ENCODE data around the gene AKAP13. TPM values are rescaled to one million over a fixed set of nuclear protein-coding genes. Genes with fewer than 3 reads are reported as not detected.

Gene AKAP13
- total and polyA plus RNA-seq, 2 of the 8 experiments (the other 6 are each of a cell fraction or from before 2014, with no cell fraction given), result 14.0 to 46.2 TPM

GRCh38 chr15:85445361-85445760 lies 65.0 kb downstream of the AKAP13 start:
- Histone ChIP-seq H3K9me3 (ENCODE audit: insufficient read depth in 2 of 2, low read depth in 1 of 2, low read length in 1 of 2) (peaks cover 0 to under 1% of the 10 kb centered on the region in 2 experiments; a peak in 2 of 4 replicates), H3K23ac (ENCODE audit: insufficient read length) (no peak overlapping the region), H3K4me1 (replicated peaks in 1 of 4; ENCODE audit: control insufficient read depth in 3 of 4, insufficient read depth in 4 of 4, low read length in 3 of 4) (peaks cover 2 to 9% (median 5%) of the 10 kb centered on the region in 4 experiments; a peak in 4 of 7 replicates), H3K79me2 (ENCODE audit: control insufficient read depth in 1 of 2, insufficient read depth in 2 of 2, low read length in 2 of 2) (peaks cover 3 to 92% of the 10 kb centered on the region in 2 experiments; a peak in 2 of 4 replicates), H4K8ac (ENCODE audit: extremely low read depth, insufficient read depth, low read length) (no peak overlapping the region), H3K4ac (replicated peaks; ENCODE audit: insufficient read length, low read depth, low read length) (no peak overlapping the region), H3K36me3 (ENCODE audit: control insufficient read depth in 2 of 4, insufficient read depth in 4 of 4, low read length in 3 of 4) (no peaks in the 10 kb centered on the region), H3K9ac (replicated peaks in 1 of 4; ENCODE audit: extremely low read depth in 1 of 4, low read depth in 3 of 4, low read length in 3 of 4) (no peak overlapping the region), H4K91ac (replicated peaks; ENCODE audit: insufficient read length, low read length) (no peak overlapping the region), H2BK20ac (ENCODE audit: low read length) (no peak overlapping the region), H2BK15ac (ENCODE audit: low read length) (no peak overlapping the region), H3K4me3 (ENCODE audit: extremely low read depth in 1 of 4, insufficient read depth in 2 of 4, low read depth in 3 of 4, low read length in 4 of 4) (no peak overlapping the region), H3K56ac (replicated peaks; ENCODE audit: insufficient read length, low read depth, low read length) (no peak overlapping the region), H3K23me2 (ENCODE audit: low read depth, low read length) (no peaks in the 10 kb centered on the region), H2BK5ac (ENCODE audit: low read depth, low read length) (no peak overlapping the region), H3K27ac (ENCODE audit: low read depth, low read length) (no peak overlapping the region), H3K14ac (ENCODE audit: insufficient read length) (no peak overlapping the region), H2AFZ (ENCODE audit: low read length) (no peak overlapping the region), H3K18ac (ENCODE audit: extremely low read depth, low read length) (no peak overlapping the region), H3K27me3 (replicated peaks in 1 of 4; ENCODE audit: control insufficient read depth in 3 of 4, extremely low read depth in 1 of 4, insufficient read depth in 3 of 4, low read length in 3 of 4) (no peaks in the 10 kb centered on the region), H3K4me2 (ENCODE audit: insufficient read depth in 1 of 2, low read depth in 2 of 2, low read length in 2 of 2) (no peak overlapping the region), H3K79me1 (ENCODE audit: low read depth, low read length) (peaks cover 3% of the 10 kb centered on the region; the same call in 1 of the 2 replicates), H4K5ac (ENCODE audit: insufficient read length, low read depth, low read length) (no peak overlapping the region), H2BK12ac (ENCODE audit: low read depth, low read length) (no peak overlapping the region), H2AK5ac (ENCODE audit: low read depth, low read length) (no peak overlapping the region), H4K20me1 (replicated peaks in 1 of 2; ENCODE audit: control insufficient read depth in 1 of 2, insufficient read depth in 2 of 2, low read length in 2 of 2) (peaks cover 0 to 5% of the 10 kb centered on the region in 2 experiments), H2BK120ac (replicated peaks; ENCODE audit: low read depth, low read length) (no peak overlapping the region)
- 84% methylated on average over 1 of the region's 1 CpG; no CpG with 5 or more reads in 1 of the 2 experiments for WGBS, 2 experiments (ENCODE audit: extremely low coverage in 1 of 2, insufficient coverage in 1 of 2, insufficient read length in 1 of 2, insufficient replicate concordance in 2 of 2, low coverage in 1 of 2, low lambda C conversion rate in 2 of 2, missing lambda C conversion rate in 1 of 2)
- no peak for FAIRE-seq
- ChIA-PET POLR2A (ENCODE audit: partially characterized antibody) (interaction anchor here (0.6 kb wide), 1 partner anchor 1793 kb away, joined by 3 read pairs; no protein-coding TSS in a partner anchor), CTCF (ENCODE audit: partially characterized antibody) (no interaction called here)
- DNase-seq (ENCODE audit: low read depth in 1 of 2, low spot score in 2 of 2), result no peak
- TF ChIP-seq KDM4A (IDR thresholded peaks at IDR 0.05; ENCODE audit: low read depth, low read length, severe bottlenecking) (no peak), RNF2 (IDR thresholded peaks at IDR 0.05; ENCODE audit: borderline replicate concordance, low read depth, low read length, missing control alignments, poor library complexity, severe bottlenecking) (no peak), RXRA (IDR thresholded peaks at IDR 0.05; ENCODE audit: insufficient read depth, low read depth, low read length) (no peak), SP2 (IDR thresholded peaks at IDR 0.05; ENCODE audit: low read length) (no peak), TCF12 (IDR thresholded peaks at IDR 0.05; ENCODE audit: low read depth, low read length) (no peak), PHF8 (conservative IDR thresholded peaks at IDR 0.05; ENCODE audit: low read depth, low read length) (no peak), CEBPB (IDR thresholded peaks at IDR 0.05; ENCODE audit: low read depth, low read length) (no peak), TAF7 (optimal IDR thresholded peaks at IDR 0.05; ENCODE audit: borderline replicate concordance, low read depth, low read length) (no peak), JUND (IDR thresholded peaks at IDR 0.05; ENCODE audit: low read length) (no peak), MAX (IDR thresholded peaks at IDR 0.05) (no peak), POLR2AphosphoS5 (IDR thresholded peaks at IDR 0.05; ENCODE audit: low read depth, low read length) (no peak), TEAD4 (IDR thresholded peaks at IDR 0.05; ENCODE audit: low read depth, low read length) (no peak), CTBP2 (IDR thresholded peaks at IDR 0.05; ENCODE audit: borderline replicate concordance, insufficient read depth, insufficient read length, low read length) (no peak)

All from H1 (cell line).